ENCODE measurements around the gene RAMP2.

DNA sequence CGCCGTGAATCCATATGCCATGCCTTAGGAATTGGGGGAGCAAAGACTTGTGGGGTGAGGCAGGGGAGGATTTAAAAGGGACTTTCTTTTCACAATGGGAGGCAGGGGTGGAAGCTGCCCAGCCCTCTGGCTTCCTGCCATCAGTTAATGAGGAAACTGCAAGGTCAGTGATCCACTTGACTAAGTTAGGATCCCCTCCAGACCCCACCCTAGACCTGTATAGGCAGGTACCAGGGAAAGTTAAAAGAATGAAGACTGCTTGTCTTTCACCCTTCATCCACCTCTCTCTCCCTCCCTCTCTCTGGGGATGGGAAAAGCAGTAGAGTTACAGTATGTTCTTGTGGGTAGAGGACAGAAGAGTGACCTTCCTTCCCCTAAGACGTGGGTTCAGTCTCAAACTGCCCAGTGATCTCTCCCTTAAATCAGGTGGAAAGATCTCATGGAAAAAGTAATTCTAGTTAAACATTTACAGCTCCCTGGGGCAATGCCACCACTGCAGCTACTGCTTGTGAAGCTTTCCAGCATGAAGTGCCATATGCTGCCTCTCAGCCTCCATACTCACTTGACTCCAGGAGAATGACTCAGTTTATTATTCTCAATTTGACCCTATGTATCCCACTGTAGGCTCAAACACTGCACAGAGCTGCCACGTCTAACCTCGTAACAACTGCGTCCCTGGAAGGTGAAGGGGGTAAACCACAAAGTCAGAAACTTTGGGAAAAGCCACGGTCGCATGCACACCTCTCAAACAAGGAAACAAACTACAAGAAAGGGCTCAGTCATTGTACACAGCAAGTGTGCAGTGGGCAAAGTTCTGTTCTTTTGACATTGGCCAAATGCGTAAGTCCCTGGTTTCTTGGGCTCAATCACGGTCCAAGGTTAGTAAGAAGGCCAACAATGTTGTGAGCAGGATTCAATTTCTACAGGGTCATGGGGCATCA lies 36.3 kb downstream of the RAMP2 start:
- TF ChIP-seq, protein P1, sequence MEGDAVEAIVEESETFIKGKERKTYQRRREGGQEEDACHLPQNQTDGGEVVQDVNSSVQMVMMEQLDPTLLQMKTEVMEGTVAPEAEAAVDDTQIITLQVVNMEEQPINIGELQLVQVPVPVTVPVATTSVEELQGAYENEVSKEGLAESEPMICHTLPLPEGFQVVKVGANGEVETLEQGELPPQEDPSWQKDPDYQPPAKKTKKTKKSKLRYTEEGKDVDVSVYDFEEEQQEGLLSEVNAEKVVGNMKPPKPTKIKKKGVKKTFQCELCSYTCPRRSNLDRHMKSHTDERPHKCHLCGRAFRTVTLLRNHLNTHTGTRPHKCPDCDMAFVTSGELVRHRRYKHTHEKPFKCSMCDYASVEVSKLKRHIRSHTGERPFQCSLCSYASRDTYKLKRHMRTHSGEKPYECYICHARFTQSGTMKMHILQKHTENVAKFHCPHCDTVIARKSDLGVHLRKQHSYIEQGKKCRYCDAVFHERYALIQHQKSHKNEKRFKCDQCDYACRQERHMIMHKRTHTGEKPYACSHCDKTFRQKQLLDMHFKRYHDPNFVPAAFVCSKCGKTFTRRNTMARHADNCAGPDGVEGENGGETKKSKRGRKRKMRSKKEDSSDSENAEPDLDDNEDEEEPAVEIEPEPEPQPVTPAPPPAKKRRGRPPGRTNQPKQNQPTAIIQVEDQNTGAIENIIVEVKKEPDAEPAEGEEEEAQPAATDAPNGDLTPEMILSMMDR (IDR thresholded peaks at IDR 0.05) = no peak
- TF ChIP-seq EP300 (IDR thresholded peaks at IDR 0.05) = no peak

Data from sigmoid colon (tissue), 4 donors.